Spleen (tissue), 11 donors: Measurements from ENCODE around the gene ALK. TPM values are rescaled to one million over a fixed set of nuclear protein-coding genes. Genes with fewer than 3 reads are reported as not detected.

Source experiments
- DNase-seq: peaks from one replicate; pipeline ENCODE4 v3.0.0-alpha.2; 2020
- H3K27ac ChIP-seq, 8 donors: fragments of 200-600 bp; sonication (generic) in 7 of 8; 1 replicate in 4 of 8; 2 replicates in 4 of 8; pipeline versions ENCODE4 v1.5.0 to v1.8.0; 2016 to 2021; ENCODE audit warnings: inconsistent platforms in 4 of 8, mild to moderate bottlenecking in 4 of 8, moderate library complexity in 1 of 8
- H3K27me3 ChIP-seq, 7 donors: fragments of 200-600 bp; sonication (generic) in 6 of 7; replicated peaks in 1 of 7; 1 replicate in 4 of 7; 2 replicates in 3 of 7; pipeline versions ENCODE4 v1.5.0 to v1.8.0; 2016 to 2021; ENCODE audit warnings: inconsistent platforms in 3 of 7, mild to moderate bottlenecking in 1 of 7
- H3K36me3 ChIP-seq, 6 donors: fragments of 200-600 bp; sonication (generic) in 5 of 6; 1 replicate in 4 of 6; 2 replicates in 2 of 6; pipeline versions ENCODE4 v1.5.0 to v1.8.0; 2016 to 2021; ENCODE audit warnings: inconsistent platforms in 2 of 6
- H3K4me1 ChIP-seq, 6 donors: fragments of 200-600 bp; sonication (generic) in 5 of 6; 1 replicate in 3 of 6; 2 replicates in 3 of 6; pipeline versions ENCODE4 v1.5.0 to v1.8.0; 2016 to 2021; ENCODE audit warnings: inconsistent platforms in 3 of 6
- H3K4me3 ChIP-seq, 8 donors: fragments of 200-600 bp; sonication (generic) in 7 of 8; 1 replicate in 4 of 8; 2 replicates in 4 of 8; pipeline versions ENCODE4 v1.5.0 to v1.8.0; 2016 to 2021; ENCODE audit warnings: inconsistent platforms in 4 of 8, mild to moderate bottlenecking in 4 of 8, moderate library complexity in 2 of 8
- H3K9me3 ChIP-seq, 8 donors: fragments of 200-600 bp; sonication (generic) in 7 of 8; 1 replicate in 4 of 8; 2 replicates in 4 of 8; pipeline versions ENCODE4 v1.5.0 to v1.8.0; 2016 to 2021; ENCODE audit warnings: inconsistent platforms in 4 of 8
- POLR2A ChIP-seq, 3 donors: fragments of 450-650 bp; IDR thresholded peaks; one replicate each; pipeline ENCODE4 v1.5.1; 2017; ENCODE audit warnings: antibody characterized with exemption in 3 of 3, mild to moderate bottlenecking in 1 of 3
- POLR2AphosphoS5 ChIP-seq, 3 donors: sonication (generic); formaldehyde crosslinking; IDR thresholded peaks; one replicate each; pipeline ENCODE4 v1.5.1; 2017; ENCODE audit warnings: antibody characterized with exemption in 3 of 3
- WGBS, 5 donors: extraction: QIAGEN DNeasy Blood & Tissue Kit in 3 of 5; methylation state at CpG; one replicate each; pipeline versions ENCODE4 v1.1.5 to v1.1.7; 2013 to 2018; 5-methylcytosine and 5-hydroxymethylcytosine counted together
- intact Hi-C: fragments of 100-400 bp; cut with DNase I; formaldehyde crosslinking; loops from one replicate; pipeline ENCODE4 v1.15.0; 2023; ENCODE audit warnings: low total_unique reads
- polyA plus RNA-seq, 3 donors: library from polyadenylated mRNA; stranded (reverse); fragments of 200-250 nt; gene quantifications; one replicate each; pipeline ENCODE4 v1.2.1, GENCODE V29; 2013
- total RNA-seq, 7 donors: library from RNA; depleted of rRNA in 3 of 7; stranded (reverse); fragments of >200 nt in 3 of 7; fragmentation: NEBNext Ultra II Directional in 4 of 7; extraction: Animal tissue kit (Norgen Biotek cat#: 25700) in 4 of 7; gene quantifications; one replicate each; pipeline versions ENCODE4 v1.1.0 to v1.2.1, GENCODE V29; 2016 to 2021
- TF ChIP-seq, protein P1 (sequence below), 11 experiments: fragments of 200-600 bp in 7 of 11; fragments of 450-650 bp in 4 of 11; sonication (generic) in 4 of 11; IDR thresholded peaks in 8 of 11; conservative IDR thresholded peaks in 3 of 11; 1 replicate in 7 of 11; 2 replicates in 4 of 11; pipeline versions ENCODE4 v1.4.0 to v1.8.0; 2016 to 2021; ENCODE audit warnings: antibody characterized with exemption in 11 of 11, inconsistent platforms in 4 of 11, mild to moderate bottlenecking in 1 of 11
- donor health status: healthy with polysubstance abuse.
- donor health status: DM: no; HTN: no; CAD: no; lungs with moderate emphysema.
- donor health status: DM: no; HTN: no; CAD: no.
- donor health status: Bipolar disorder and iron deficiency.
- donor health status: healthy.
- donor health status: DM: no; HTN: no; CAD: no.
- donor health status: DM: yes; HTN: yes; CAD: no.

ALK gene
- total and polyA plus RNA-seq, 10 donors, result 0.03 to 0.28 (median 0.06) TPM; not detected in 7

DNA sequence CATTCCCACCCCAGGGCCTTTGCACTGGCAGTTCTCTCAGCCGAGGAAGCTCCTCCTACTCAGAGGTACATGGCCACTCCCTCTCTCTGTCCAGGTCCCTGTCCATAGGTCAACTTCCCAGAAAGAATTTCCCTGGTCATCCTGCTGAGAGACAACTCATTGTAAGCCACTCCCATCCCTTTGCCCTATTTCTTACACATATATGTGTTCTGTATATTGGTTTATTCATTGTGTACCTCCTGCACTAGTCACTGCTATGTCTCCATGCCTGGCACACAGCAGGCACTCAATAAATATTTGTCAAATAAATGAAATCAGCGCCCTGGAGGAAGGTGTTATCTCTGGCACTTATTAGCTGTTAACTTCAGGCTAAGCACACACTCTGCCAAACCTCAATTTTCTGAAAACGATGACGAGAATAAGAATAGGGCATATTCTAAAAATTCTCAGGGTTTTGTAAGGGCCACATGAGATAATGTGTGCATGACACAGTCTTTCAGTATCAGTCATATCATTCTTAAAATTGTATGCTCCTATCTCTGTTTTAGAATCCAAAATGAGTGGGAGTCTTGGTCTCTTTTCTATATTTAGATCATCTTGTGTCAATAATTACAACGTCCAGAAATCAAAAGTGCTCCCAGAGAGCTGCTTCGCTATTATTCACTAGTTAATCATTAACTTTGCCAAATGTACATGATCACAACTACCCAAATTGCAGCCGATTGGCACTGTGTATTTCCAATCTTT lies 198.0 kb downstream of the ALK start:
- DNase-seq, result no peak
- Histone ChIP-seq H3K27me3 (peaks cover 0 to 3% (median 0%) of the 10 kb centered on the region in 7 donors), H3K27ac (no peak overlapping the region), H3K4me1 (no peaks in the 10 kb centered on the region), H3K9me3 (no peaks in the 10 kb centered on the region), H3K4me3 (no peak overlapping the region), H3K36me3 (no peaks in the 10 kb centered on the region)
- 50 to 77% (median 62%) methylated on average over 7 of the region's 7 CpGs for WGBS, 5 donors
- intact Hi-C loops, result no loop called here
- TF ChIP-seq POLR2A (IDR thresholded peaks at IDR 0.05), result no peak
- TF ChIP-seq, protein P1, sequence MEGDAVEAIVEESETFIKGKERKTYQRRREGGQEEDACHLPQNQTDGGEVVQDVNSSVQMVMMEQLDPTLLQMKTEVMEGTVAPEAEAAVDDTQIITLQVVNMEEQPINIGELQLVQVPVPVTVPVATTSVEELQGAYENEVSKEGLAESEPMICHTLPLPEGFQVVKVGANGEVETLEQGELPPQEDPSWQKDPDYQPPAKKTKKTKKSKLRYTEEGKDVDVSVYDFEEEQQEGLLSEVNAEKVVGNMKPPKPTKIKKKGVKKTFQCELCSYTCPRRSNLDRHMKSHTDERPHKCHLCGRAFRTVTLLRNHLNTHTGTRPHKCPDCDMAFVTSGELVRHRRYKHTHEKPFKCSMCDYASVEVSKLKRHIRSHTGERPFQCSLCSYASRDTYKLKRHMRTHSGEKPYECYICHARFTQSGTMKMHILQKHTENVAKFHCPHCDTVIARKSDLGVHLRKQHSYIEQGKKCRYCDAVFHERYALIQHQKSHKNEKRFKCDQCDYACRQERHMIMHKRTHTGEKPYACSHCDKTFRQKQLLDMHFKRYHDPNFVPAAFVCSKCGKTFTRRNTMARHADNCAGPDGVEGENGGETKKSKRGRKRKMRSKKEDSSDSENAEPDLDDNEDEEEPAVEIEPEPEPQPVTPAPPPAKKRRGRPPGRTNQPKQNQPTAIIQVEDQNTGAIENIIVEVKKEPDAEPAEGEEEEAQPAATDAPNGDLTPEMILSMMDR (IDR thresholded peaks at IDR 0.05 in 8 of 11, conservative IDR thresholded peaks at IDR 0.05 in 3 of 11), result no peak
- TF ChIP-seq POLR2AphosphoS5 (IDR thresholded peaks at IDR 0.05), result no peak

DNA sequence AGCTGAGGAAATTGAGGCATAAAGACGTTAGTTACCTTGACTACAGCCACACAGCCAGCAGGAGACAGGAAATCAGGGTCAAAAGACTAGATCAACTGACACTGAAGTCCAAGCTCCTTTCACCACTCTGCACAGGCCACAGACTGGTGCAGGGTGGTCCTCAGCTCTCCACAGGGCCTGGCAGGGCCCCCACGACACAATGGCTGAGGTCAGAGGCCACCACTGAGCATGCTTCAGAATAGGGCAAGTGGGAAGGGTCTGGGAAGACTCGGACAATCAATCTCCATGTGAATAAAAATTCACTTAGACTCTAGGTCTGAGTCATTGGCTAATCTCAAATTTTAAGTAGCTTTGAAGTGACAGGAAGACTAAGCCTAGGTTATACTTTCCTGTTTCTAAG lies 201.7 kb downstream of the ALK start:
- no peak for DNase-seq

DNA sequence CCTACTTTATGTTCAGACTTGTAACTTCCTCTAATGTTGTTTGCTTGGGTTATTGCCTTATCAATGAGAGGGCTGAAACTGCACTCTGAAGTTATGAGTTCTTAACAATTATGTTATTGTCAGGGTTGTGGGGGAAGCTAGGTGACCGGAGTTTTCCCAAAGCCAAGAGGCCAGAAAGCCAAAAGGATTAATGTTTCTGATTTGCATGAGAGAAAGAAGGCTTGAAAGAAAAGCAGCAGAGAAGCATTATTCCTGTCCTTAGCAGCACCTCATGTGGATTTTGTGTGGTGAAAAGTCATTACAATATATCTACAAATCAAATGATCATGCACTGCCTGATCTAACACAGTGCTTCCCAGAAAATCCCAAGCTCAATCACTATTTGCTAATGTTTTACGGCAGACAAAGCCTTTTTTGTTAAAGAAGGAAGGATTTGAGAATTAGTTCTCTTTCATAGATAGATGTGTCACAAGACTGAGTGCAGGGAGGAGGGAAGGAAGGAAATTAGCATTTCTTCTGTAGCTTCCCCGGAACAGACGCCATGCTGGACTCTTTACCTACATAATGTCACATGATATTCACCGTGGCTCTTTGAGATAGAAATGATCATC lies 203.2 kb downstream of the ALK start:
- no peak overlapping the region for H3K27ac ChIP-seq
- intact Hi-C loops, result no loop called here
- DNase-seq, result no peak
- H3K27me3 ChIP-seq, result no peaks in the 10 kb centered on the region
- no peak overlapping the region for H3K4me3 ChIP-seq
- H3K9me3 ChIP-seq, result no peaks in the 10 kb centered on the region
- H3K36me3 ChIP-seq, result no peaks in the 10 kb centered on the region
- no peaks in the 10 kb centered on the region for H3K4me1 ChIP-seq
- TF ChIP-seq POLR2A (IDR thresholded peaks at IDR 0.05) (no peak), POLR2AphosphoS5 (IDR thresholded peaks at IDR 0.05) (no peak)
- TF ChIP-seq, protein P1 (IDR thresholded peaks at IDR 0.05 in 8 of 11, conservative IDR thresholded peaks at IDR 0.05 in 3 of 11), result no peak
- 73 to 86% (median 79%) methylated on average over 5 of the region's 5 CpGs for WGBS, 5 donors

More for the DNA sequence above, 201.7 kb downstream of the ALK start:
- WGBS, 5 donors, result 31 to 69% (median 57%) methylated on average over 3 of the region's 3 CpGs
- Histone ChIP-seq H3K4me1 (no peaks in the 10 kb centered on the region), H3K9me3 (no peaks in the 10 kb centered on the region), H3K27ac (no peak overlapping the region), H3K4me3 (no peak overlapping the region), H3K27me3 (no peaks in the 10 kb centered on the region), H3K36me3 (no peaks in the 10 kb centered on the region)
- intact Hi-C loops, result no loop called here
- TF ChIP-seq POLR2A (IDR thresholded peaks at IDR 0.05), result no peak
- TF ChIP-seq, protein P1 (IDR thresholded peaks at IDR 0.05 in 8 of 11, conservative IDR thresholded peaks at IDR 0.05 in 3 of 11), result no peak
- TF ChIP-seq POLR2AphosphoS5 (IDR thresholded peaks at IDR 0.05), result no peak

DNA sequence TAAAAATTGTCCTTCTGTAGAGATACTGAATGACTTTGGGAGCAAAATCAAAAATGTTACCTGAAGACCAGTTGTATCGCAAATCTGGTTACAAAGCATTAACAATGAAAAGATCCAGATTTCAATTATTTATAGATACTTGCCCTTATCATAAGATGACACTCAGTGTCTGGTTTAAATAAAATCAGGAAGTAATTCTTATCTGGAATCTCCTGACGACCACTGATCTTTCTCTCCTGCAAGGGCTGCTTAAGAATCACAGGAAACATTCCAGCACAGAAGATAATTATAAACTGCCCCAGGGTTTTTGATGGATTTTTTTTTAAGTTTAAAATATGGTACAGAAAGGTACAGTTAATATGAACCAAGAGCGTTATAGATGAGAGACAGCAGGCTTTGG lies 205.7 kb downstream of the ALK start:
- H3K27me3 ChIP-seq, result peaks cover 0 to 8% (median 0%) of the 10 kb centered on the region in 7 donors
- no peak overlapping the region for H3K4me3 ChIP-seq
- WGBS, 5 donors, result 39 to 48% (median 44%) methylated on average over 3 of the region's 3 CpGs
- no peaks in the 10 kb centered on the region for H3K4me1 ChIP-seq
- H3K36me3 ChIP-seq, result no peaks in the 10 kb centered on the region
- no peak overlapping the region for H3K27ac ChIP-seq
- intact Hi-C loops, result no loop called here
- H3K9me3 ChIP-seq, result no peaks in the 10 kb centered on the region
- no peak for TF ChIP-seq POLR2AphosphoS5 (IDR thresholded peaks at IDR 0.05)
- TF ChIP-seq POLR2A (IDR thresholded peaks at IDR 0.05), result no peak
- TF ChIP-seq, protein P1 (IDR thresholded peaks at IDR 0.05 in 8 of 11, conservative IDR thresholded peaks at IDR 0.05 in 3 of 11), result no peak
- DNase-seq, result no peak
